Islet of Langerhans (tissue), 1 donor: Measurements from ENCODE around the gene PRDX5.

ENCODE experiments used
- FAIRE-seq: peaks from one replicate; lab custom pipeline; 2011; peaks lifted over from hg19 to GRCh38; lab: Jason Lieb, UNC

Gene PRDX5

DNA sequence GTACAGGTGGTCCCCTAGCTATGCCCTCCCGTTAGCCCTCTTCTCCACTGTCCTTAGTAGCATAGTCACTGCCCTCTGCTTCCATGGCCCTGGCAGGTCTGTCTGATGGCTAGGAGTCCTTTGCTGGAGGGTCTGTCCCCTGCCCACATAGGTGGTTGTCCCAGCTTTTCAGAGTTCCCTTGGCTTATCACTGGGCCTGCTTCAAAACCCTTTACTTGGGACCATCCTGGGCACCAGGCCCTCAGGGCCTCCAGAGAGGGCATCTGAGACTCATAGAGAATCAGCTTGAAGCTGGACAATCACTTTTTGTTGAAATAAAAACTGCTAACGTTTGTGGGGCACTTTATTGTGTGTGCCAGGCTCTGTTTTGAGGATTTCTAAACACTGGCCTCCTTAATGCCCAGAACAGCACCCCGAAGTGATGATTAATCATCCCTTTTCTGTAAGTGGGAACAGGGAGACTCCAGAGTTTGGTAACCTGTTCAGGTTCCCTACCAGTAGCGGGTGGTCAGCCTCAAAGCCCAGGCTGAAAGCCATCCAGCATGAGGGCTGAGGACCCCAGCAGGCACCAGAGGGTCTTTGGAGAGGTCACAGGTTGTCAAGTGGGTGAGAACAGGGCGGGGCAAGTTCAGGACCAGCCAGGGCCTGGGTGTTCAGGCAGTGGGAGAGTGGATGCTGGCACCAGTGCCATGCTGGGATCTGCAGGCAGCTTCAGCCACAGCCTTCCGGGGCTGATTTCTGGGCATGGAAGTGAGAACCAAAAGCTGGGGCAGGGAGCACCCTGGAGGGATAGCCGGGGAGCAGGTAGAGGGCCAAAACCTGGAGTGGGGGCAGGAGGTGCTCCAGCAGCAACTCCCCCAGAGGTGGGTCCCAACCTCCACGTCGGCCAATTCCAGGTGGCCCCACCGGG lies 27.3 kb upstream of the PRDX5 start:
- FAIRE-seq = no peak

GRCh38 chr11:64291262-64291751 lies 26.6 kb upstream of the PRDX5 start, which contains the start of gene KCNK4:
TSS of gene KCNK4 (plus strand) at chr11:64291302. CDS start at chr11:64293019, 1,717 bp downstream.
- FAIRE-seq = no peak

DNA sequence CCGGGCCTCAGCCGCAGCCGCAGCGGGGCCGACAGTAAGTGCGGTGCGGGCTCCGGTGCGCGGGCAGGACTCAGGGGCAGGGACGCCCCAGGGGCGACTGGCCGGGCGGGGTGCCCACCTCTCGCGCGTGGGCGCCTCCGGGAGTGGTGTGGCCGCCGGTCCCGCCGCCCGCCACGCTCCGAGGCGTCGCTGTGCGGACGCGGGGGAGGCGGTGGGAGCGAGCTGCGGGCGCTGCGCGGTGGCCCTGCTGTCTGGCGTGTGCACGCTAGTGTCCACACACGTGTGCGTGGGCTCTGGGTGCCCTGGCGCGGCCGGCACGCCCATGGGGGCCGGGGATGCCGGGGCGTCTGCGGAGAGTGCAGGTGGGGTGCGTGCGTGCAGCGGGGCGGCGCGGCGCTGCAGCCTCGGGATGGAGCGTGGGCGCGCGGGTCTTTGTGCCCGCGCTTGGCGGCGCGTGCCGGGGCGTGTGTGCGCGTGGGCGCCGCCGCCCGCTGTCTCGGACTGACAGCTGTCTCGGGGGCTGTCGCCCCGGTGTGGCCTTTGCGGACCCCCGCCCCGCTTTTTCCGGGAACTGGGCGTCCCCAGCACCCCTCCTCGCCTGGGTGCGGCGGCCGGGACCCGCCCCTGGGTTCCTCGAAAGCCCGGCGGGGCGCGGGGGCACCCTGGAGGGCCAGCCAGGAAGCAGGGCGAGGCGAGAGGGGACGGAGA lies 26.0 kb upstream of the PRDX5 start:
- FAIRE-seq = no peak

GRCh38 chr11:64292460-64293254 lies 25.3 kb upstream of the PRDX5 start:
- FAIRE-seq = no peak

DNA sequence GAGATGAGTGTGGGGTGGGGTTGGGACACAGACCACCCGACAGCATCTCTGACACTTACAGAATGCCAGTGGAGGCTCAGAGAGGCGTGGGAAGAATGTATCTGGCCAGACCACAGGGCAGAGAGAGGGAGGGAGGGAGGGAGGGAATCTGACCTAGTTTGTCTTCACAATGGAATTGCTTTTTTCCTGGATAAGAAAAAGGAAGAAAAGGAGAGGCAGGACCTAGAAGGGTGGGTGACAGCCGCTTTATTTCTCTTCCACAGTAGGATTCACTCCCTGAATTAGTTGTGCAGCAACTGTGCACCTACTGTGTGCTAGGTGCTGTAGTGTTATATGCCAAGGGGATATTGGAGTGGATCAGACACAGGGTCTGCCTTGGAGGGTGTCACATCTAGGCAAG lies 23.1 kb upstream of the PRDX5 start:
- no peak for FAIRE-seq

DNA sequence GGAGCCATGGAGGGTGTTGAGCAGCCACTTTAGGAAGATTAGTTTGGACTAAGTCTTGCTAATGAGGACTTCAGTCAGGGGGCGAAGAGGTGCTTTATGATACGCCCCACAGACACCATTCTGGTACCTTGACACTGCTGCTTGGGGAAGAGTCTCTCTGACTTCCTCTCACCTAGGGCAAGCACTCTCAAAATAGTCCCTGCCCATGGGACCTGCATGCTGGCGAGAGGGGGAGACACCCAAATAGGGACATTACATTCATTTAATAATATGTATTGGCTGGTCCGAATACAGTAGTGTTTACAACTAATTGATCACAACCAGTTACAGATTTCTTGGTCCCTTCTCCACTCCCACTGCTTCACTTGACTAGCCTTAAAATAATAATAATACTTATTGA lies 22.2 kb upstream of the PRDX5 start:
- no peak for FAIRE-seq

DNA sequence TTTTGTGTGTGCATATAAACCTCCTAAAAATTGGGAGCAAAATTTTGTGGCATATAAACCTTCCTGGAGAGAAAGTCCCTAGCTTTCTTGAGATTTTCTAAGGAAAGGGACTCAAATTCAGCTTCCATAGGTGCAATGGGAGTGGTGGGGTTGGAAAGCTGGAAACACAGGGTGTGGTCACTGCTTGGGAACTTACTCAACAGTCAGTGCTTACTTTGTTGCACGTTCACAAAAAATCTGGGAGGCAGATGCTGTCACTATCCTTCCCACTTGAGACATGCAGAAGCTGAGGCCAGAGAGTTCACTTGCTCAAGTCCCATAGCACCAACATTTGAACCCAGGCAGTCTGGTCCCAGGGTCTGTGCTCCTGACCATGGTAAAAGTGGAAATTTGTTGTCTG lies 21.7 kb upstream of the PRDX5 start:
- no peak for FAIRE-seq

DNA sequence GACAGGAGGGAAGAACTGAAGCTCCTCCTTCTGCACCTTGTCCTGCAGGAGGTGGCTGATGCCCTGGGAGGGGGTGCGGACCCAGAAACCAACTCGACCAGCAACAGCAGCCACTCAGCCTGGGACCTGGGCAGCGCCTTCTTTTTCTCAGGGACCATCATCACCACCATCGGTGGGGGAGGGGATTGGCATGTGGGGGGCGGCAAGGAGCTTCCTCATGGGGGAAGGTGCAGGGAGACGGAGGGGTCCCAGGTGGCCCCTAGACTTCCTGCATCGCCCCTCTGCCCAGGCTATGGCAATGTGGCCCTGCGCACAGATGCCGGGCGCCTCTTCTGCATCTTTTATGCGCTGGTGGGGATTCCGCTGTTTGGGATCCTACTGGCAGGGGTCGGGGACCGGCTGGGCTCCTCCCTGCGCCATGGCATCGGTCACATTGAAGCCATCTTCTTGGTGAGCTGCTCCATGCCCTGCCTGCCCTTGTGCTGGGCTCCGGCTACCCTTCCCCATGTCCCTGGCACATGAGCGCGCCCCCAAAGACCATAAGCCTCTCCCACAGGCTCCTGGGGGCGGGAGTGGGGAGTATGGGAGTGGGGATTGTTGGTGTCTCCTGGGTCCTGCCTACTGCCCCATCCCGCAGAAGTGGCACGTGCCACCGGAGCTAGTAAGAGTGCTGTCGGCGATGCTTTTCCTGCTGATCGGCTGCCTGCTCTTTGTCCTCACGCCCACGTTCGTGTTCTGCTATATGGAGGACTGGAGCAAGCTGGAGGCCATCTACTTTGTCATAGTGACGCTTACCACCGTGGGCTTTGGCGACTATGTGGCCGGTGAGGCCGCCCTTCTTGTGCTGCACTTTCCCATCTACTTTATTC lies 20.9 kb upstream of the PRDX5 start:
- no peak for FAIRE-seq

DNA sequence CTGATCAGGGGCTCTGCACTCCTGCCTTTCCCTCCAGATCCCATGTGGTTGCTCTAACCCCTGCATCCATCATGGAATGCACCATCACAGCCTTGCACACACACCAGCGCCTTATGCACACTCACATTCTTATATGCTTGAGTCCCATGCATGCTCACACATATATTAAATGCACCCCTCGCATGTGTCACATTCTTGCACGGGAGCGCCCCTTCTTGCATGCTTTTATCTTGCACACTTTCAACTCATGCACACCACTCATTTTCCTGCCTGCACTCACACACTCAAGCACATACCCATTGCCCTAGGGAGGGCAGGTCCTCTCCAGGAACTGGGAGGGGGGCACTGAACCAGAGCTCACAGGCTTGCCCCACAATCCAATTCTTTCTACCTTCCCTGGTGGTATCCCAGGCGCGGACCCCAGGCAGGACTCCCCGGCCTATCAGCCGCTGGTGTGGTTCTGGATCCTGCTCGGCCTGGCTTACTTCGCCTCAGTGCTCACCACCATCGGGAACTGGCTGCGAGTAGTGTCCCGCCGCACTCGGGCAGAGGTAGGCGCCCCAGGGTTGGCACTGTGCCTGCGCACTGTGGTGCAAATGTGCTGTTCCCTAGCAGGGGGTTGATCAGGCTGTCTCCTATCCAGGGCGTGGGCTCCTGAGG lies 20.1 kb upstream of the PRDX5 start:
- no peak for FAIRE-seq

DNA sequence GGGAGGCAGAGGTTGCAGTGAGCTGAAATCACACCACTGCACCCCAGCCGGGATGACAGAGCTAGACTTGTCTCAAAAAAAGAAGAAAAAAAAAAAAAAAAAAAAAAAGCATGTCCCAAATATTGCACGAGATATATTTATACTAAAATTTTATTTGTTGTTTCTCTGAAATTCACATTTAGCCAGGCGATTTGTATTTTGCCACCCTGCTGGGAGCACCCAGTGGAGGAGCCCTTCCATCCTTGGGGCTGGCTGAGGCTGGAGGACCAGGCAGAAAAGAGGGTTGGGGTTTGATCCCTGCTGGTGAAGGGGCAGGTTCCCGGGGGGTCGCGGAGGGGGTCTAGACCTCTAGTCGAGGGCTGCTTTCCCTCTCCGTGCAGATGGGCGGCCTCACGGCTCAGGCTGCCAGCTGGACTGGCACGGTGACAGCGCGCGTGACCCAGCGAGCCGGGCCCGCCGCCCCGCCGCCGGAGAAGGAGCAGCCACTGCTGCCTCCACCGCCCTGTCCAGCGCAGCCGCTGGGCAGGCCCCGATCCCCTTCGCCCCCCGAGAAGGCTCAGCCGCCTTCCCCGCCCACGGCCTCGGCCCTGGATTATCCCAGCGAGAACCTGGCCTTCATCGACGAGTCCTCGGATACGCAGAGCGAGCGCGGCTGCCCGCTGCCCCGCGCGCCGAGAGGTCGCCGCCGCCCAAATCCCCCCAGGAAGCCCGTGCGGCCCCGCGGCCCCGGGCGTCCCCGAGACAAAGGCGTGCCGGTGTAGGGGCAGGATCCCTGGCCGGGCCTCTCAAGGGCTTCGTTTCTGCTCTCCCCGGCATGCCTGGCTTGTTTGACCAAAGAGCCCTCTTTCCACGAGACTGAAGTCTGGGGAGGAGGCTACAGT lies 18.7 kb upstream of the PRDX5 start:
- FAIRE-seq = no peak

GRCh38 chr11:64299847-64300648 lies 17.9 kb upstream of the PRDX5 start, which contains the start of gene CATSPERZ:
TSS of gene CATSPERZ (plus strand) at chr11:64300358. CDS start at chr11:64300411, 53 bp downstream.
- FAIRE-seq = no peak

GRCh38 chr11:64303109-64304031 lies 14.6 kb upstream of the PRDX5 start:
- no peak for FAIRE-seq

DNA sequence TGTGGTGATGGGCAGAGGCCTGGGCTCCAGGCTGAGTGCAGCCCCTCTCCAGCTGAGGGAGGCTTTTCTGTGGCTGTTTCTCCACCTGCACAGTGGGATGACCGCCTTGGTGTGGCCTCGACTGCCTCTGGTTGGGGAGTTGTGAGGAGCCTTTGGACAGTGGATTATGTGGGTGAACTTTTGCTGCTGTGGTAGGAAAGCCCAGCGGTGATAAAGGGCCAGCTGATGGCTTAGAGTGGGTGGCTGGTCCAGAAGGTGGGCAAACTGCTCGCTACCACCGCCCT lies 13.9 kb upstream of the PRDX5 start:
- FAIRE-seq = no peak

GRCh38 chr11:64304316-64305072 lies 13.4 kb upstream of the PRDX5 start:
- no peak for FAIRE-seq

DNA sequence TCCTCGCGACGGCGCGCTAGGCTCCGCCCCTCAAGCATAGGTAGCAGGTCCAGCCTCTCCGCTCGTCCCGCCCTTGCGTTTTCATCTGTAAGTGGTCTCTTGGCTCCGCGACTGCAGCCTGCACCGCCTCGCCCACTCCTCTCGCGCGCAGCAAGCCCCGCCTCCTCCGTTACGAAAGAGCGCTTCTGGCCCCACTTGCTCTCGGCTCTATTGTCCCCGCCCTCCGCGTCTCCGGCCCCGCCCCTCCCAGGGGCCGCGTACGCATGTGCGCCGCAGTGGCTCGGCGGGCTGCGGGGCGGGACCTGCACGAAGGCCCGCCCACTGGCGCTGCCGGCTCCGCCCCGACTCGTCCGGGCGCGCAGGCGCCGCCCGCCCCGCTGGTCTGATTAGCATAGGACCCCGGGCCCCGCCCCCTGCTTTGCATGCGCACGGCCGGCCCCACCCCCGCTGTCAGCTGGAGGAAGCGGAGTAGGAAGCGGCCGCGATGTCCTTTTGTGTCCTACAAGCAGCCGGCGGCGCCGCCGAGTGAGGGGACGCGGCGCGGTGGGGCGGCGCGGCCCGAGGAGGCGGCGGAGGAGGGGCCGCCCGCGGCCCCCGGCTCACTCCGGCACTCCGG lies 12.7 kb upstream of the PRDX5 start, which contains the start of gene ESRRA:
Gene ESRRA, plus strand, starts transcription at position 450 of the 616 bp plus-strand sequence. CDS start 1,656 bp downstream, outside the sequence.
- FAIRE-seq = no peak

DNA sequence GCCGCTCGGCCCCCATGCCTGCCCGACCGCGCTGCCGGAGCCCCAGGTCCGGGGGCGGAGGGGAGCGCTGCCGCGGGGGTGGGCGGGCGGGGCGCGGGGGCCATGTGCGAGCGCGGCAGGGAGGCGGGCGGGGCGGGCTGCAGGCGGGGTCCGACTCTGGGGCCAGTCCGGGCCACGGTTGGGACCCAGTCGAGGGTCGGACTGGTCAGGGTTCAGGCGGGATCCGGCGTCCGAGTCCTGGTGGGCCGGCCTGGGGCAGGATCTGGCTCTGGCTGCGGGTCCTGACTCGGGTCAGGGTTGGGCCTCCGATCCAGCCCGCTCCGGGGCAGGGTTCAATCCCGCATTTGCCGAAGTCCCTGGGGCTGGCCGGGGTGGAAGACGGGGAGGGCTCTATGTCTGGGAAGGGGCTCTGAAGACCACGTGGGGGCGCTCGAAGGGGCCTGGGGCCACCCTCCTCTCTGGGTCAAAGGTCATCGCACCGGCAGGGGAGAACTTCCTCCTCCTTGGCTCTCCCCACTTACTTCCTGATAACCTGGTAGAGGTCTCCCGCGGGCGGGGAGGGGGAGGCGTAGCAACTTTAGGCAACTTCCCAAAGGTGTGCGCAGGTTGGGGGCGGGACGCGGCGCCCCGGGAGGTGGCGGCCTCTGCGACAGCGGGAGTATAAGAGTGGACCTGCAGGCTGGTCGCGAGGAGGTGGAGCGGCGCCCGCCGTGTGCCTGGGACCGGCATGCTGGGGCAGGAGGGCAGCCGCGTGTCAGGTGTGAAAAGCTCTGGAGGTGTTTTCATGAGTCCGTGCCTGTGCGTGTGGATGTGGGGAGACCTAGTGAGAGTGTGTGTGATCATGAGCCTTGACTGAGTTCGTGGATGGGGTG lies 12.0 kb upstream of the PRDX5 start:
- FAIRE-seq = no peak
